Measurements from ENCODE around the gene ANKRD31.

ANKRD31 gene

DNA sequence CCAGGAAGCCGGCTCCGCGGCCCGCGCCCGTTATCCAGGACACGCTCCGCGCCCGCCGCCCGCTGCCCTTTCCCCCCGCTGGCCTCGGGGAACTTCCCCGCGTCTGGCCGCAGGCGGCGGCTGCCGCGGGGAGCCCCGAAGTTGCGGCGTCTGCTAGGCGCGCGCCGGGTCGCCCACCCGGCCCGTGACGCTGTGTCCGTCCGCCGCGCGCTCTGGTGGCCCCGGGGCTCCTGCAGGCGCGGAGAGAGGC lies 183.7 kb downstream of the ANKRD31 start:
- DNase-seq (ENCODE audit: insufficient read length, low spot score) (no peak), FAIRE-seq (no peak)
- no peak for TF ChIP-seq POLR2A (IDR thresholded peaks at IDR 0.05; ENCODE audit: low read depth, low read length)

DNA sequence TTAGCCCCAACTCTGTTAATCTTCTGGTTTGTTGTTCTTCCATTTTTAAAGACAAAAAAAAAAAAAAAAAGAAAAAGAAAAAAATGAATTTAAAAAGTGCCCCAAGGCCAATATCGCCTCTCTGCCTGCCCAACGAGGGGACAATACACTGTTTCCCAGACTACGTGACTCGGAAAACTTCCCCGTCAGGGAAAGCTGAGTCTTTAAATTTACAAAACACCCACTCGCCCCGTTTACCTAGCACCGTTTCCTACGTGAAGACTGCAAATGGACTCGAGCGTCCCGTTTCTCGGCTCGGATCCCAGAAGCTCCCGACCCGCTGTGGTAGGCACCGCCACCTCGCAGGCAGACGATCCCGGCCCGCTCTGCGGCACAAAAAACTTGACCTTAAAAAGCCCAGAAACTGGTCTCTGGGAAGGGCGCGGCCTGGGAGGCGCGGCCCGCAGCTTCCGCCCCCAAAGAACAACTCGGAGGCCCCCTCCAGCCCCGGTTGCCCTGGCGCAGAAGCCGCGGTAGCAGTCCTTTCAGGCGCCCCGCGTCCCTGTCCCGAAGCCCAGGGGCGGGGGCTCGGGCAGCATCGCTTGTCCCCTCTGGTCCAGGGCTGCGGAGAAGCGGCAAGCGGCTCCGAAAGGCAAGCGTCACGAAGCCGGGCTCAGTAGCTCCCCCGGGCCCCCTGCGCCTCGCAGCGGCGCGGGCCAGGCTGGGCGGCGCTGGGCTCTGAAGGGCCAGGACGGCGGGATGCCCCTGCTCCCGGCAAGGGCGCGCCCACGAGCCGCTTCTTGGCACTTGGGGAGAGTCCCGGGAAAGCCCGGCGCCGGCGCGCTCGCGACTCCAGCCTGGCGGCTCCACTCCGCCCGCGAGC lies 184.3 kb downstream of the ANKRD31 start, which contains the start of gene GCNT4:
TSS of gene GCNT4 (minus strand) at position 367 of the 862 bp plus-strand sequence. CDS start 22,521 bp downstream, outside the sequence.
- DNase-seq (ENCODE audit: insufficient read length, low spot score) (no peak), FAIRE-seq (no peak)
- no peak for TF ChIP-seq POLR2A (IDR thresholded peaks at IDR 0.05; ENCODE audit: low read depth, low read length)

DNA sequence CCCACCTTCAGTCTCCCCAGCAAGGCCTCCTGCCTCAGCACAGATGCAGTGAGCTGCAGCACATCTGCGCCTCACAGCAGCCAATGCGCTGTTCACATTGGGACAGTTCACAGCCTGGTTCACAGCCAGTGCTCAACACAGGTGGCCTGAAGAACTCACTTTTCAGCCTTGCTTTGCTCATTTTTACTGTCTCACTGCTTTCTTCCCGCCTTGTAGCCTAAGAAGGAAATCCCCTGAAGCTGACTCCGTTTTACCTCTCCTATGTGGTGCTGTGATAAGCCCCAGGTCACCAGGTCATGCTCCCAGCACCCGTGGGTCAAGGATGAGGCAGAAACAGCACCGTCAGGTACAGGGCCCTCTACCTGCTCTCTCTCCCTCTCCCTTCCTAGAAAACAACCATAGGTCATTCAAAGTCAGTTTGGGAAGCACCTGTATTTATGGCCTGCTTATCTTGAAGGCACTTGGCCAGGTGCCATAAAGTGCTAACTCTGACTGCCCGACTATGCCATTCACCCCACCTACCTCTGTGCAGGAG lies 185.4 kb downstream of the ANKRD31 start:
- TF ChIP-seq POLR2A (IDR thresholded peaks at IDR 0.05; ENCODE audit: low read depth, low read length), result no peak
- FAIRE-seq (no peak), DNase-seq (ENCODE audit: insufficient read length, low spot score) (no peak)

DNA sequence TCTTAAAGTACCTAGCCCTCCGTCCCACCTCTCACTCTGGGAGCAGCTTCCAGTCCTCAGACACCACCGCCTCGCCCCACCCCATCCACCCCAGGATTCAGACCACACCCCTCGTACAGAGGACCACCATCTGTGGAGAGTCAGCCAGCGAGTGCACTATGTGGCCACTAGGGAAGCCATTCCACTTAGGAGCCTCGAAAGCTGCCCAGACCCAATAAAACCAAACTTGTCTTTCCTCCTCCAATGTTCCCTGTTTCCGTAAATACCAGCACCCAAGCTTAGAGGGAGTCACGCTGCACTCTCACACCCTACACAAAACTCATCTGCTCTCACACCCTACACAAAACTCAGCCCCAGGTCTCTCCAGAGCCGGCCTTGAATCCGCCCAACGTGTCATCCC lies 186.3 kb downstream of the ANKRD31 start:
- no peak for TF ChIP-seq POLR2A (IDR thresholded peaks at IDR 0.05; ENCODE audit: low read depth, low read length)
- FAIRE-seq (no peak), DNase-seq (ENCODE audit: insufficient read length, low spot score) (no peak)

DNA sequence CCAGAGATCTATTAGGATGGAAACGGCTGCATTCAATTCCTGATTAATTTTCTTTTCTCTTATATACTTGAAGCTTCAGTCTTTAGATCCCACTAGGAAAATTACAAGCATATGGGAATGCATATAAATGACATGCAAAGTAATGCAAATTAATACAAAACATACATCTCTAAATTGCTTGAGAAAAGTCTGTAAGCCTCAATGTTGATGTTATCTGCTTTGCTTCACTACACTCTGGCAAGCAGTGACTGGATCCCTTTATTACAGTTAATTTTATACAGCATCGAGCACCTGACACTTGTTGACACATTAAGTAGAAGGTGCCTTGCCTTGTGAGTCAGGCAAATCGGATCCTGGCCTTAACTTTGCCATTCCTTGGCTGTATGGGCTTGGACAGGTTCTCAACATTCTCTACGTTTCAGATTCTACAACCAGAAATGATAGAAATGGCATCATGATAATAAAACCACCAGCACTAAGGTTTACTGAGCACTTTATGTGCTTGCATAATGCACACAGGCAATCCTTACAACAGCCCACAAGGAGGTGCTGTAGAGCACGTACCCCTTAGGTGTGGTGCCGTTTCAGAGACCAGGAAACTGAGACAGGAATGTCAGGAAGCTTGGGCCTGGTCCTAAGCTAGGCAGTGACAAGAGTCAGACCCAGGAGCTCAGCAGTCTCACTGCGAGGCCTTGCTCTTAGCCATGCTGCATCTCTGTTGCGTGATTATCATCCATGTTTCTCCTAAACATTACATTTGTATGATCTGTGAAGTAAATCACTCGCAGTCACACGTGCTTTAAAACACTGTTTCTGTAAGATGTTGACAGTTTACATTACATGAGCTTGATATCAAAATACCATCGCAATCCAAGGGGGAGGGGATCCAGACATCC lies 187.0 kb downstream of the ANKRD31 start:
- peak; percentile 35 for DNase-seq (ENCODE audit: insufficient read length, low spot score)
- FAIRE-seq, result no peak
- no peak for TF ChIP-seq POLR2A (IDR thresholded peaks at IDR 0.05; ENCODE audit: low read depth, low read length)

DNA sequence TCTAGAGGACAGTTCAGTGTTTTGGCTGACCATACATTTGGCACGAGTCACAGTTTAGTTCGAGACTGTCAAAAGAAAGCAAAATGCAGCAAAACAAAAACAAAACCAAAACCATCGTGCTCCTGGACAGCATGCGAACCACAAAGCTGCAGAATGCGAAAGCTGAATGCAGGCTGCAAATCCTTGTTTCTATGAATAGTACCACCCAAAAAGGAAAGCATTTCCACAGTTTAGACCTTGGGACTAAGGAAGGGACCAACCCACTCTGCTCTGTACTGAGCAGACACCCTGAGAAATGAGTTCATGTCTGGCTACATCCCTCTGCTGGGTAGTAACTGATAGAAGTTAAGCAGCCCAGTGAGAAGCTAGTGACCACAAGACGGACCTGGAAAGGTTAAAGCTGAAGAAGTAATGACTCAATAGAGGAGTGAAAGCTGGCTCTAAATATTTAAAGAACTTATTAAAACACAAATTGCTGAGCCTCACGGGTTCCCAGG lies 188.2 kb downstream of the ANKRD31 start:
- FAIRE-seq (no peak), DNase-seq (ENCODE audit: insufficient read length, low spot score) (no peak)
- TF ChIP-seq POLR2A (IDR thresholded peaks at IDR 0.05; ENCODE audit: low read depth, low read length), result no peak

DNA sequence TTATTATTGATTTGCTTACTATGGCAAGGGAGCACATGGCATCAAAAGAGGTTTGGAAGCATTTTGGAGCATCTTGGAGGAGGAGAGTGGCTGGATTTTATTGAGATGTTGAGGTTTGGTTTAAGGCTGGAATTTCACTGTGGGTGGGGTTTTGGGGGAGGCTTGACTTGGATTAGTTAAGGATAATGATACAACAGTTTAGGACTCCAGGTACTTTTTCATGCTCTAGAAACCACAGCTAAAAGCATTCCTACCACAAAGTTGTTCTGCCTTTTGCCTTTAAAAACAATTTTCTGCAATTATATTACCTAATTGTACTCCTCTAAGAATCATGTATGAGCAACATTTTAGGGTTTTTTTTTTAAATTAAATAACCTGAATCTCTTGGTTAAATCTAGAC lies 189.3 kb downstream of the ANKRD31 start:
- no peak for TF ChIP-seq POLR2A (IDR thresholded peaks at IDR 0.05; ENCODE audit: low read depth, low read length)
- DNase-seq (ENCODE audit: insufficient read length, low spot score) (no peak), FAIRE-seq (no peak)

DNA sequence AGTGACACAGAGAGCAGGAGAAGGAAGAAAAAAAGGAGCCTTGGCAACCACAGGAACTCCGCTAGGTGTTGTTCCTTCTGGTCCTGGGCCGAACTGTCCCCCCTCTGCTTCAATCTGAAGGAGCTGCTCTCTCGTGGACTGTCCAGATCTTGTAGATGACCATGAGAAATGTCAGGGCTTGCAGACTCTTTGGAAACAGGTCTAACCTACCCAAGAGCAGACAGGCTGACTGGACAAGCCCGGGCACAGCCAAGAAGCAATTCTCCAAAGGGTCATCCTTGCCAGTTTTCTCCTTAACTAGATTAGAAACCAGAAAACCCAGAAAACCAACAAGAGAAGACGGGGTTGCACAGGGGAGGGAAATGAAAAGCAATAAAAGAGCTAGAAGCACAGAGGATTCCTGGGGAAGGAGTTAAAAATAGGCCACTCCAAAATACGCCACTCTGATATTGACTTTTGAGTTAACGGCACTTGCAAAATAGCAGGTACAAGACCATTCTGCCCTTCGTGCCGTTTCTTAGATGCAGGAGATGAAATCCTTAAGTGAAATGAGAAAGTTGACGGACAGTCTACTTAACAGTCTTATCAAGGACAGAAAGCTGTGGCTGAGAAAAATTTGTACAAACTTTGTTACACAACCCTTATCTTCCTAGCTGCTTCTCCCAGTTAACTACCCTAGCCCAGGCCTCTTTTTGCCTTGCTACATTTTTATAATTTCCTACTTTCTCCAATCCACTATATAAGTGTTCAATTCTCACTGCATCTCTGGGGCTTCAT lies 190.1 kb downstream of the ANKRD31 start:
- FAIRE-seq (no peak), DNase-seq (ENCODE audit: insufficient read length, low spot score) (no peak)
- no peak for TF ChIP-seq POLR2A (IDR thresholded peaks at IDR 0.05; ENCODE audit: low read depth, low read length)

DNA sequence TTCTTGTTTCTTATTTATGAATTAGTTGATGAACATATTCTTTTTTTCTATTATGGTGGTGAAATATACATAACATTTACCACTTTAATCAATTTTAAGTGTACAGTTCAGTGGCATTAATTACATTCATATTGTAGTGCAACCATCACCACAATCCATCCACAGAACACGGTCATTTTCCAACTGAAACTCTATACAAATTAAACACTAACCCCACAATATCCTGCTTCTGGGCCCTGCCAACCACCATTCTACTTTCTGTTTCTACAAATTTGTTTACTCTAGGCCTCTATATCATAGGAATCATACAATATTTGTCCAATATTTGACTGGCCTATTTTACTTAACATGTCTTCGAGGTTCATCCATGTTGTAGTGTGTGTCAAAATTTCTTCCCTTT lies 191.6 kb downstream of the ANKRD31 start:
- no peak for FAIRE-seq
- DNase-seq (ENCODE audit: insufficient read length, low spot score), result no peak
- no peak for TF ChIP-seq POLR2A (IDR thresholded peaks at IDR 0.05; ENCODE audit: low read depth, low read length)

DNA sequence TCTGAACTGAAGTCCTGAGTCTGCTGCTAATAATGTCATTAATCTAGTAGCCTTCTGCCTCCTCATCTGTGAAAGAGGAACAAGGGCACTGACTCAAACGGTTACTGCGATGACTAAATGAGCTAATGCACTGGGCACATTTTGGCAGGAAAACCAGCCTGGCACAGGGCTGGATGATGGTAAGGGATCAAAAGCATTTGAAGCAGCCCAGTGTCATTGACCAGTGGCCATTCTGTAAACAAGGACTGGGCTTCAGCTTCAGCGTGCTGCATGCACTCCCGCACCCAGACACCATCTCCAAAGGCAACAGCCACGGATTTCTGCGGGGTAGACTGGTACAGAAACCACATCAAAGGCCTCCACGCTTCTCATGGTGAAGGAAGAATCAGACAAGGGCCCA lies 192.3 kb downstream of the ANKRD31 start:
- FAIRE-seq, result no peak
- no peak for DNase-seq (ENCODE audit: insufficient read length, low spot score)

DNA sequence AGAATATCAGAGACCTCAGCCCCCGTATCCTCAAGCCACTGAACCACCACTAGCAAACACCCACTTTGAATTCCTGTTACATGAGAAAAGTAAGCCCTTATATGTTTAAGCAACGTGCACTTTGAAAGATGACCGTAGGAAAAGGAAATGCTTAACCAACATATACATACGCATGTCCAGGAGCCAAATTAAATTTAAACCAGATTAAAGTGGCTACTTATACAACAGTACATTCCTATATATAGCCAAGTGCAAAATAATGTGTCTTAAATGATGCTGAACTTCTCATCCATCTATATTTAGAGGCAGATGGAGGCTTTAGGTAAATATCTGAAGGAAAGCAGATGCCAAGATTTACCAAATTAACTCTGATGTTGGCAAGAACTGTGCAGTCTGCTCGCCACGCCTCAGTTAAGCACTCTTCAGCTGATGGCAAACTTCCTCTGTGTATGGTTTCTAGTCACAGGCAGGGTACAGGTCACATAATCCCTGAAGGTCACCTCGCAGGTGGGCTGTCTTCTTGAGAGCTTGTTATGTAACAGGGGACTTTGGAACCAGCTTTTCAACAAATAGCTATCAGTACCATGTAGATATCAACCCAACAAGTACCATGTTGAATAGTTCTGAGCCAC lies 192.9 kb downstream of the ANKRD31 start:
- TF ChIP-seq POLR2A (IDR thresholded peaks at IDR 0.05; ENCODE audit: low read depth, low read length), result no peak
- DNase-seq (ENCODE audit: insufficient read length, low spot score) (no peak), FAIRE-seq (no peak)

More for the DNA sequence above, 192.3 kb downstream of the ANKRD31 start:
- TF ChIP-seq POLR2A (IDR thresholded peaks at IDR 0.05; ENCODE audit: low read depth, low read length), result no peak

DNA sequence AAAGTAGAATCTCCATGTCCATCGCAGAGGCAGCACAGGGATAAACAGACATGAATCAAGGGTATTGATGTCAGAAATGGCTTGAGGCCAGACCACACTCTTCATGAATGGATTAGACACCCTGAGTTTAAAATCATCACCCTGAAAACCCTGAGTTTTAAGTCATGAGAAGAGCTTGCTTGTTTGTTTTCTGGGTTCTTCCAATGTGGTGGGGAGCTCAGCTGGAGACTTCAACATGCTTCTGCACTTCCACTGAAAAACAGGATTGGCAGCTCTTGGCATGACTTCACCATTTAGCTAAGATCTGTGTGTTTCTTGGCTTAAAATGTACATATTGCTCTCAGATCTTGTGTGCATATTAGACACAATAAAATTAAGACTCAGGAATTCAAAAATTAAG lies 194.2 kb downstream of the ANKRD31 start:
- DNase-seq (ENCODE audit: insufficient read length, low spot score) (no peak), FAIRE-seq (no peak)
- no peak for TF ChIP-seq POLR2A (IDR thresholded peaks at IDR 0.05; ENCODE audit: low read depth, low read length)

DNA sequence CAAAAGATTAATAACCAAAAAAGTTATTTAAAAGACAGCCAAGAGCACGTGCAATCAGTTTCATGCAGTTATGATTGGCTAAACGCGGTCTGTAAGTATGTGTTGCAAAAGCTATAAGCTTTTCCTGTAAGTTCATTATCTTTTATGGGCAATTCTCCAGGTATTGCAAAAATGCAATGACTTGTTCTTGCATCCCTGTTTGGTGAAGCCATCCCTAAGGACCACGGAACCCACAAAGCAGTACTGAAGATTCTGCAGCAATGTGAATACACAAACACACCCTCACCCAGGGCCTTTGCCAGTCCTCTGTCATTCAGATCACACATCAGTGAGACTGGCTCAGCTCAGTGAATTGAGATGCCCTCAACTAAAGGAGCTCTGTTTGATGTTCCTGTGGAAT lies 195.7 kb downstream of the ANKRD31 start:
- TF ChIP-seq POLR2A (IDR thresholded peaks at IDR 0.05; ENCODE audit: low read depth, low read length), result no peak
- no peak for DNase-seq (ENCODE audit: insufficient read length, low spot score)
- no peak for FAIRE-seq
